ENCODE data around the gene OR2L13. TPM values are rescaled to one million over a fixed set of nuclear protein-coding genes. Genes with fewer than 3 reads are reported as not detected.

Gene OR2L13
- total RNA-seq, 1 donor from 2014 or later: not detected

DNA sequence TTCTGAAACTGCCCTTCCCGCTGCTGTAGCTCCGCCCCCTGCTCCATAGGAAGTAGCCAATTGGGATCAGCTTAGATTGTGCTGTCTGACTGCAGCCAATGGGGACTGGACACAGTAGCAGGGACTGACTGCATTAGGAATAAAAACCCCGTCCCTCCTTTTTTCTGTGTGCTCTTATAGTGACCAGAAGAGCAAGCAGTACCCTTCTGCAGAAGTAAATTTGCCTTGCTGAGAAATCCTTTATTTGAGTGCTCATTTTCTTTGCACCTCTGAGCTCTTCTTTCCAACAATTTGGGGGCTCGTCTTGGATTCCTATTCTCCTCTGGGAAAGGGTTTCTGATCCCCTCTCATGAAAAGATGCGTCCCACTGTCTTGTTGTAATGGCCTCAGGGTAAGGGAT, 16.2 kb downstream of the OR2L13 start:
- peaks cover 15% of the 10 kb centered on the region for H3K9me3 Mint-ChIP-seq (ENCODE audit: unreplicated experiment)

DNA sequence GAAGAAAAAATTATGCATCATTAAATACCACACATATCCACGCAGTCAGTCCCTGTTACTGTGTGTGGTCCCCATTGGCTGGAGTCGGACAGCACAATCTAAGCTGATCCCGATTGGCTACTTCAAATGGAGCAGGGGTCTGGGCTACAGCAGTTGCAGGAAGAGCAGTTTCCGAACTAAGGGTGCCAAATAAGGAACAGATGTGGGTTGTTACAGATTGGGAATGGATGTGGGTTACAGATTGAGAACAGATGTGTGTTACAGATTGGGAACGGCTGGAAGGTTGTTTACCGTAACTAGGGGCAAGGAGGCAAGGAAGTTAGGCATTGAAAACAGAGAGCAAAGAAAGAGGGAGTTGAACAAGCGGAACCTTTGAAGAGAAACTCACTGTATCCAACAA, 19.9 kb downstream of the OR2L13 start:
- Mint-ChIP-seq H3K9me3 (ENCODE audit: unreplicated experiment) (peaks cover 13% of the 10 kb centered on the region), H3K4me1 (ENCODE audit: low read depth, unreplicated experiment) (no peaks in the 10 kb centered on the region), H3K36me3 (ENCODE audit: unreplicated experiment) (peaks cover 4% of the 10 kb centered on the region), H3K27ac (ENCODE audit: unreplicated experiment) (no peak overlapping the region), H3K4me3 (ENCODE audit: unreplicated experiment) (no peak overlapping the region), H3K27me3 (ENCODE audit: unreplicated experiment) (peaks cover 2% of the 10 kb centered on the region)
- TF ChIP-seq, protein P1, sequence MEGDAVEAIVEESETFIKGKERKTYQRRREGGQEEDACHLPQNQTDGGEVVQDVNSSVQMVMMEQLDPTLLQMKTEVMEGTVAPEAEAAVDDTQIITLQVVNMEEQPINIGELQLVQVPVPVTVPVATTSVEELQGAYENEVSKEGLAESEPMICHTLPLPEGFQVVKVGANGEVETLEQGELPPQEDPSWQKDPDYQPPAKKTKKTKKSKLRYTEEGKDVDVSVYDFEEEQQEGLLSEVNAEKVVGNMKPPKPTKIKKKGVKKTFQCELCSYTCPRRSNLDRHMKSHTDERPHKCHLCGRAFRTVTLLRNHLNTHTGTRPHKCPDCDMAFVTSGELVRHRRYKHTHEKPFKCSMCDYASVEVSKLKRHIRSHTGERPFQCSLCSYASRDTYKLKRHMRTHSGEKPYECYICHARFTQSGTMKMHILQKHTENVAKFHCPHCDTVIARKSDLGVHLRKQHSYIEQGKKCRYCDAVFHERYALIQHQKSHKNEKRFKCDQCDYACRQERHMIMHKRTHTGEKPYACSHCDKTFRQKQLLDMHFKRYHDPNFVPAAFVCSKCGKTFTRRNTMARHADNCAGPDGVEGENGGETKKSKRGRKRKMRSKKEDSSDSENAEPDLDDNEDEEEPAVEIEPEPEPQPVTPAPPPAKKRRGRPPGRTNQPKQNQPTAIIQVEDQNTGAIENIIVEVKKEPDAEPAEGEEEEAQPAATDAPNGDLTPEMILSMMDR (IDR thresholded peaks at IDR 0.05; ENCODE audit: partially characterized antibody, unreplicated experiment): no peak
- no peak for DNase-seq

More for the DNA sequence above, 16.2 kb downstream of the OR2L13 start:
- no peak for DNase-seq
- peaks cover 2% of the 10 kb centered on the region for H3K27me3 Mint-ChIP-seq (ENCODE audit: unreplicated experiment)
- H3K27ac Mint-ChIP-seq (ENCODE audit: unreplicated experiment): no peak overlapping the region
- TF ChIP-seq, protein P1 (IDR thresholded peaks at IDR 0.05; ENCODE audit: partially characterized antibody, unreplicated experiment): no peak
- H3K4me1 Mint-ChIP-seq (ENCODE audit: low read depth, unreplicated experiment): no peaks in the 10 kb centered on the region
- H3K4me3 Mint-ChIP-seq (ENCODE audit: unreplicated experiment): no peak overlapping the region
- peaks cover 4% of the 10 kb centered on the region for H3K36me3 Mint-ChIP-seq (ENCODE audit: unreplicated experiment)

DNA sequence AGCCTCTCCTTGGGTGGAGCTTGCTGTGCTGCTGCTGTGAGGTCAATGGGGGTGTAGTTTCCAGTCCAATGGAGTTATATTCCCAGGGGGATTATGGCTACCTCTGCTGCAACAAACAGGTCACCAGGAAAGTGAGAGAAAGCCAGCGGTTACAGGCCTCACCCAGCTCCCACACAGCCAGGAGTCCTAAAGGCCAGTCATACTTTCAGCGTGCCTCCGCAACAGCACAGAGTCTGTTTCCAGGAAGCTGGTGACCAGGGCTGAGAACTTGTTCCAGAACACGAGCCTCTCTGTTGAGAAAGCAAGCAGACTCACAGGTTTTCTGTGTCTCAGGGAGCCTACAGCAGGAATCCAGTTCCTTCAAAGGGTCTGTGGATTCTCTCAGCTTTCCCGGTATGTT, 32.7 kb downstream of the OR2L13 start:
- H3K27ac Mint-ChIP-seq (ENCODE audit: unreplicated experiment): no peak overlapping the region
- H3K9me3 Mint-ChIP-seq (ENCODE audit: unreplicated experiment): peaks cover 18% of the 10 kb centered on the region
- no peaks in the 10 kb centered on the region for H3K4me1 Mint-ChIP-seq (ENCODE audit: low read depth, unreplicated experiment)
- no peak for DNase-seq
- H3K36me3 Mint-ChIP-seq (ENCODE audit: unreplicated experiment): peaks cover 1% of the 10 kb centered on the region
- no peak overlapping the region for H3K4me3 Mint-ChIP-seq (ENCODE audit: unreplicated experiment)
- no peaks in the 10 kb centered on the region for H3K27me3 Mint-ChIP-seq (ENCODE audit: unreplicated experiment)
- TF ChIP-seq, protein P1 (IDR thresholded peaks at IDR 0.05; ENCODE audit: partially characterized antibody, unreplicated experiment): no peak

DNA sequence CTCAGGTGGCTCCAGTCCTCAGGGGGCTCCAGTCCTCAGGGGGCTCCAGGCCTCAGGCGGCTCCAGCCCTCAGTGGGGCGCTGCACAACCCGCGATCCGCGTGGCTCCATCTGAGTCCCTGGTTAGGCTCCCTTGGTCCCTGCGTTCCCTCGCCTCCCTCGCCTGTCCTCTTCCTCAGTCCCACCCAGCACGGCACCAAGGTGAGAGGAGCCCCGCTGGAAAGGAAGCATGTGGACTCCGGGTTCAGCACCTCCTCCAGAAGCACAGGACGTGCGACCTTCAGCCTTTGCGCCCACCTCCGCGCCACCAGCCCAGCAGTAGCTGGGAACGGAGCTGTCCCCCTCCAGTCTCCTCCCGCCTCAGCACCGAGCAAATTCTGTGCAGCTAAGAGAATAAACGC, 41.8 kb downstream of the OR2L13 start:
- H3K4me3 Mint-ChIP-seq (ENCODE audit: unreplicated experiment): no peak overlapping the region

DNA sequence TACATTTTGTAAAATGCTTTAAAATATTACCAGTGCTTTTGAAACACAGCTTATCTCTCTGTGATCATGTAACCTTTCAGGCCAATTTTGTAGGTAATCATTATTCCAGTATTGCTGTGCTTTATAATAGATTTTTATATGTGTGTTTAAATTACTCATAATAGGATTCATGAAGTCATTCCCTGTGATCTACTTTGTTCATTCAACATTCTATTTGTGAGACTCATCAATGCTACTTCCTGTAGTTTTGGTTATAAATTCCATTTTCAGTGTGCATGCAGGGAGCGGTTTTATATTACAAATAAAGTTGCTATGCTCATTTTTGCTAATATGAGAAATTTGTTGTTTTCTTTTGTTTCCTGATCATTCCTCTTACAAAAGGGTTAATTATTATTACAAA, 45.9 kb downstream of the OR2L13 start:
- Mint-ChIP-seq H3K27me3 (ENCODE audit: unreplicated experiment) (peaks cover 1% of the 10 kb centered on the region), H3K4me3 (ENCODE audit: unreplicated experiment) (no peak overlapping the region), H3K36me3 (ENCODE audit: unreplicated experiment) (no peaks in the 10 kb centered on the region), H3K4me1 (ENCODE audit: low read depth, unreplicated experiment) (no peaks in the 10 kb centered on the region), H3K9me3 (ENCODE audit: unreplicated experiment) (peaks cover 5% of the 10 kb centered on the region), H3K27ac (ENCODE audit: unreplicated experiment) (no peak overlapping the region)
- TF ChIP-seq, protein P1 (IDR thresholded peaks at IDR 0.05; ENCODE audit: partially characterized antibody, unreplicated experiment): no peak
- DNase-seq: no peak

More for the DNA sequence above, 41.8 kb downstream of the OR2L13 start:
- H3K36me3 Mint-ChIP-seq (ENCODE audit: unreplicated experiment): no peaks in the 10 kb centered on the region
- H3K27ac Mint-ChIP-seq (ENCODE audit: unreplicated experiment): no peak overlapping the region
- peaks cover 19% of the 10 kb centered on the region for H3K9me3 Mint-ChIP-seq (ENCODE audit: unreplicated experiment)
- no peaks in the 10 kb centered on the region for H3K4me1 Mint-ChIP-seq (ENCODE audit: low read depth, unreplicated experiment)
- no peak for DNase-seq
- no peaks in the 10 kb centered on the region for H3K27me3 Mint-ChIP-seq (ENCODE audit: unreplicated experiment)
- TF ChIP-seq, protein P1 (IDR thresholded peaks at IDR 0.05; ENCODE audit: partially characterized antibody, unreplicated experiment): no peak

Measured in glutamatergic neuron (in vitro differentiated cells).